Measurements from ENCODE around the gene MAP3K14. TPM values are rescaled to one million over a fixed set of nuclear protein-coding genes. Genes with fewer than 3 reads are reported as not detected.

Gene MAP3K14
- polyA plus RNA-seq, 3 donors = 5.9 to 9.7 (median 8.3) TPM

- 45 to 47% (median 46%) methylated on average over 14 of the region's 14 CpGs for whole genome bisulfite sequencing, 3 donors
- no peak overlapping the region for H3K27ac ChIP-seq (ENCODE audit: low read depth, low read length)
Measured at GRCh38 chr17:45341533-45342158, 24.8 kb upstream of the MAP3K14 start.

- H3K27ac ChIP-seq (ENCODE audit: low read depth, low read length) = no peak overlapping the region
- WGBS, 3 donors = 89 to 93% (median 92%) methylated on average over 8 of the region's 8 CpGs
Measured at GRCh38 chr17:45339646-45340605, 23.1 kb upstream of the MAP3K14 start.

GRCh38 chr17:45338996-45339535 is 22.2 kb upstream of the MAP3K14 start:
- H3K27ac ChIP-seq (ENCODE audit: low read depth, low read length) = no peak overlapping the region
- 87 to 92% (median 88%) methylated on average over 8 of the region's 8 CpGs for WGBS, 3 donors

GRCh38 chr17:45338023-45338781 is 21.4 kb upstream of the MAP3K14 start:
- no peak overlapping the region for H3K27ac ChIP-seq (ENCODE audit: low read depth, low read length)
- 66 to 81% (median 73%) methylated on average over 15 of the region's 15 CpGs for WGBS, 3 donors

GRCh38 chr17:45336390-45337182 is 19.8 kb upstream of the MAP3K14 start:
- no peak overlapping the region for H3K27ac ChIP-seq (ENCODE audit: low read depth, low read length)
- 74 to 93% (median 85%) methylated on average over 9 of the region's 9 CpGs for WGBS, 3 donors

GRCh38 chr17:45335721-45336120 is 18.9 kb upstream of the MAP3K14 start:
- no peak overlapping the region for H3K27ac ChIP-seq (ENCODE audit: low read depth, low read length)
- WGBS, 3 donors = 89 to 95% (median 95%) methylated on average over 5 of the region's 5 CpGs

GRCh38 chr17:45334701-45335677 is 18.2 kb upstream of the MAP3K14 start:
- WGBS, 3 donors = 90 to 94% (median 94%) methylated on average over 11 of the region's 11 CpGs
- no peak overlapping the region for H3K27ac ChIP-seq (ENCODE audit: low read depth, low read length)

- no peak overlapping the region for H3K27ac ChIP-seq (ENCODE audit: low read depth, low read length)
- WGBS, 3 donors = 75 to 97% (median 93%) methylated on average over 1 of the region's 1 CpG
Measured at GRCh38 chr17:45334231-45334630, 17.4 kb upstream of the MAP3K14 start.

GRCh38 chr17:45333702-45334092 is 16.9 kb upstream of the MAP3K14 start:
- 87 to 97% (median 92%) methylated on average over 4 of the region's 4 CpGs for WGBS, 3 donors
- no peak overlapping the region for H3K27ac ChIP-seq (ENCODE audit: low read depth, low read length)

GRCh38 chr17:45332989-45333701 is 16.3 kb upstream of the MAP3K14 start:
- no peak overlapping the region for H3K27ac ChIP-seq (ENCODE audit: low read depth, low read length)
- WGBS, 3 donors = 41 to 71% (median 43%) methylated on average over 4 of the region's 4 CpGs

GRCh38 chr17:45332505-45332904 is 15.7 kb upstream of the MAP3K14 start:
- no peak overlapping the region for H3K27ac ChIP-seq (ENCODE audit: low read depth, low read length)
- 87 to 94% (median 89%) methylated on average over 5 of the region's 5 CpGs for WGBS, 3 donors

GRCh38 chr17:45326626-45327025 is 9.8 kb upstream of the MAP3K14 start:
- 90 to 93% (median 92%) methylated on average over 7 of the region's 7 CpGs for WGBS, 3 donors

GRCh38 chr17:45325810-45326209 is 9.0 kb upstream of the MAP3K14 start:
- WGBS, 3 donors = 59 to 89% (median 88%) methylated on average over 4 of the region's 4 CpGs
- no peak overlapping the region for H3K27ac ChIP-seq (ENCODE audit: low read depth, low read length)

More at GRCh38 chr17:45326626-45327025, 9.8 kb upstream of the MAP3K14 start:
- no peak overlapping the region for H3K27ac ChIP-seq (ENCODE audit: low read depth, low read length)

GRCh38 chr17:45324336-45324735 is 7.5 kb upstream of the MAP3K14 start:
- H3K27ac ChIP-seq (ENCODE audit: low read depth, low read length) = no peak overlapping the region
- 87 to 100% (median 91%) methylated on average over 1 of the region's 1 CpG for WGBS, 3 donors

GRCh38 chr17:45322168-45322567 is 5.3 kb upstream of the MAP3K14 start:
- H3K27ac ChIP-seq (ENCODE audit: low read depth, low read length) = no peak overlapping the region
- 96 to 99% (median 98%) methylated on average over 2 of the region's 2 CpGs for WGBS, 3 donors

GRCh38 chr17:45320931-45321461 is 4.2 kb upstream of the MAP3K14 start:
- H3K27ac ChIP-seq (ENCODE audit: low read depth, low read length) = no peak overlapping the region
- WGBS, 3 donors = 9 to 65% (median 11%) methylated on average over 1 of the region's 1 CpG

Data from adipose tissue (tissue), 3 donors.